Stimulated activated CD8-positive, alpha-beta memory T cell treated with anti-CD3 and anti-CD28 coated beads, Interleukin-4, amount 100 ng/mL, for 4 hours (primary cell): ENCODE results near the gene TSC2.
"Not testable (repeated sequence)": the region's sequence is repeated elsewhere in the genome, so short reads cannot be mapped to it uniquely, and the experiment has no call there.

Experiments used
- DNase-seq, 2 donors: peaks; one replicate each; pipeline ENCODE4 v3.0.0-alpha.2; 2020; ENCODE audit warnings: low read depth in 2 of 2, low spot score in 1 of 2

Gene TSC2

DNA sequence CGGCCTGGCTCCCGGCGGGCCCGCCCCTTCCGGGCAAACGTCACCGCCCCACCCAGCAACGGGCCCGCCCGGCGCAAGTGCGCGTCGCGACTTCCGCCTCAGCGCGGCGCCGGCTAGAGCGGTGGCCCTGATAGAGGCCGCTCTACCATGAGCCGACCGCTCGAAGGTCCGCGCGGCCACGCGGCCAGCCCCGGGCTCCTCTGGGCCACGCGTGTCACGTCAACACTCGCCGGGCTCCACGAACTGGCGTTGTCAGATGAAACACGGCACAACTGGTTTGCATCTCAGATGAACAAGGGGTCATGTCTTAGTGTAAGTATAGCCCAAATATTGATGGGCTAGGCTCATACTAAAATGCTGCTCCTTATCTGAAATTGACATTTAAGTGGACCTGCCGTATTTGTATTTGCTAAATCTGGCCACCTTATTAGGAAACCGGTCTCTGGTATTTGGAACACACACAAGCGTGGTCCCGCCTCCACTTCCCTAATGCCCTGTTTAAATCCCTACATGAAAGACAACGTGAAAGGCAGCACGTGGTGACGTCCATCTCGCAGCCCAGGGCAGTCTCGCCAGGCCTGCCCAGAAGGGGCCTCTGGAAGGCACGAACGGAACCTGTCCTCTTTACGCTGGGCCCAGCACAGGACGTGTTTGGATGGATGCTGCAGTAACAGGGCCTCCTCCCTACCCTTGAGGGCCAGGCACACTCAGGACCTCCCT, 37.8 kb upstream of the TSC2 start, which contains the start of gene ZNF598:
Gene ZNF598, minus strand, starts transcription at position 31 of the 720 bp plus-strand sequence.
- peak; percentile 47 to 58 for DNase-seq

DNA sequence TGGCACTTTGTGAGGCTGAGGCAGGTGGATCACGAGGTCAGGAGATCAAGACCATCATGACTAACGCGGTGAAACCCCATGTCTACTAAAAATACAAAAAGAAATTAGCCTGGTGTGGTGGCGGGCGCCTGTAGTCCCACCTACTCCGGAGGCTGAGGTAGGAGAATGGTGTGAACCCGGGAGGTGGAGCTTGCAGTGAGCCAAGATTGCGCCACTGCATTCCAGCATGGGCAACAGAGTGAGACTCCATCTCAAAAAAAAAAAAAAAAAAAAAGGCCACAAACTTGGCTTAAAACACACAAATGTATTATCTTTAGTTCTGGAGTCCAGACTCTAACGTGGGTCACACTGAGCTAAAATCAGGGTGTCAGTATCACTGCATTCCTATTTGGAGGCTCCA, 36.1 kb upstream of the TSC2 start:
- not testable (repeated sequence) for DNase-seq

DNA sequence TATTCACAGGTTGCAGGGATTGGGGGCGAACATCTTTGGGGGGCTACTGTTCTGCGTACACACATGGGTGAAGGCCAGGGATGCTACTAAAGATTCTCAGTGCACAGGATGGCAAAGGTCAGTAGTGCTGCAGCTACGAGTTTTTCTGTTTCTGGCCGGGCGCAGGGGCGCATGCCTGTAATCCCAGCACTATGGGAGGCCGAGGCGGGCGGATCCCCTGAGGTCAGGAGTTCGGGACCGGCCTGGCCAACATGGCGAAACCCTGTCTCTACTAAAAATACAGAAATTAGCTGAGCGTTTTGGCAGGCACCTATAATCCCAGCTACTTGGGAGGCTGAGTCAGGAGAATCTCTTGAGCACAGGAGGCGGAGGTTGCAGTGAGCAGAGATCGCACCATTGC, 34.3 kb upstream of the TSC2 start:
- DNase-seq = no peak

DNA sequence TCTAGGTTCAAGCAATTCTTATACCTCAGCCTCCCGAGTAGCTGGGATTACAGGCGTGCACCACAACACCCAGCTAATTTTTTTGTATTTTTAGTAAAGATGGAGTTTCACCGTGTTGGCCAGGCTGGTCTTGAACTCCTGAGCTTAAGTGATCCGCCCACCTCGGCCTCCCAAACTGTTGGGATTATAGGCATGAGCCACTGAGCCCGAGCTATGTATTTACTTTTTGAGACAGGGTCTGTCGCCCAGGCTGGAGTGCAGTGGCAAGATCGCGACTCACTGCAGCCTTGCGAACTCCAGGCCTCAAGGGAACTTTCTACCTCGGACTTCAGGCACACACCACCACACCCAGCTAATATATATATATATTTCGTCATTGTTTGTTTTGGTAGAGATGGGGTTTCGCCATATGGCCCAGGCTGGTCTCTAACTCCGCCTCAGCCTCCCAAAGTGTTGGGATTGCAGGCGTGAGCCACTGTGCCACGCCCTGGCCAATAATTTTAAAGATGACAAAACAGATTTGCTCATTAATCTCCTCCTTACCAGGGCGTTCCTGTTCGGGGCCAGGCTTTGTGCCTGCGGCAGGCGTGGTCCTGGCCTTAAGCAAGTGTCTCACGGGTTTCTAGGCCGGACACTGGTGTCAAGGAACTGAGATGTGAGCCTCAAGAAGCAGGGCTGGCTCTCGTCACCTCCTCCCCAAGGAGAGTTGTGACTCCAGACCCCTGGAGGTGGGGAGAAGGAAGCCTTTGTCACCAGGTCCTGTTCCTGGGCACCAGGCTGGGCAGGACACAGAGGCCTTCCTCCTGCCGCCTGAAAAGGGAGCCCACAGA, 32.5 kb upstream of the TSC2 start:
- no peak for DNase-seq

DNA sequence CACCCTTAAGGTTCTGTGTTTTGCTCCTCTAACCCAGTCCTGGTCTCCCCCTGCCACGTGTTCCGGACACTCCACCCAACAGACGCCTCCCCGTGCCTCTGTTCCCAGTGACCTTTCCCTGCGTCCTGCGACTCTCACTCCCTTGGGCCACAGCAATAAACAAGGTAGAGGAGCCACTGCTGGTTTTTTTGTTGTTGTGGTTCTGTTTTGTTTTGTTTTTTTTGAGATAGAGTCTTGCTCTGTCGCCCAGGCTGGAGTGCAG, 31.9 kb upstream of the TSC2 start:
- DNase-seq = no peak

DNA sequence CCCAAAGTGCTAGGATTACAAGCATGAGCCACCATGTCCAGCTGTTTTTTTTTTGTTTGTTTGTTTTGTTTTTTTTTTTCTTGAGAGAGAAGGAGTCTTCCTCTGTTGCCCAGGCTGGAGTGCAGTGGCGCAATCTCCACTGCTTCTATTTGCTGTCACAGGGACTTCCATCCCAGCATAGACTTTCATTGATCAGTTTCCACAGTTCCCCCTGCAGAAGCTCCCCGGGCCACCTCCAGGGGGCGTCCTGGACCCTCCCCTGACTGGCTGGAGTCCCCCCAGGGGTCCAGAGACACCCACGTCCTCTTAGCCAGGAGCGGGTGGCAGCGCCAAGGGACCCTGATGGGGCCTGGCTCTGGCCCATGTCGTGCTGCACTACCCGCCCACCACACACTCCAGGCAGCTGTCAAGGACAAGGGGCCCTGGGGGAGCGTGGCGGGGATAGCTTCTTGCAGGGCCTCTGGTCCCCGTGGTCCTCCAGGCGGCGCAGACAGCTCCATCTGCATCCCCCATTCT, 31.3 kb upstream of the TSC2 start:
- no peak for DNase-seq

DNA sequence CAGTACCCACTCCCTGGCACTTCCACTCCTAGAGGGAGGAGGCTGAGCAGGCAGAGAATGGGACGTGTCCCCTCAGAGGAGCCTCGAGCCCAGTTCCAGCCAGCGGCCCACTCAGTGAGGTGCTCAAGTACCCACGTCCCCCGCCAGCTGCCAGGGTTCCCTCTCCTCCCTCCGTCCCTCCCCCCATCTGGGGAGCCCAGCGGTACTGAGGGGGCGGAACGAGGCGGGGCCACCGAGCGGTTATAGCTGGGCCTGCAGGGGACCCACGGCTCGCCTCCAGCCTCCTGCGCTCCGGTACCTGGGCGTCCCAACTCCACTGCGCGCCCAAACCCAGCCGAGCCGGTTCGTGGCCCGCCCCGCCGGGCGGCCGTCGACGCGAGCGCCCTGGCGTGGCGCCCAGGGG, 28.3 kb upstream of the TSC2 start, which contains the start of gene NPW:
Gene NPW, plus strand, starts transcription at position 268 of the 403 bp plus-strand sequence.
- DNase-seq = no peak

DNA sequence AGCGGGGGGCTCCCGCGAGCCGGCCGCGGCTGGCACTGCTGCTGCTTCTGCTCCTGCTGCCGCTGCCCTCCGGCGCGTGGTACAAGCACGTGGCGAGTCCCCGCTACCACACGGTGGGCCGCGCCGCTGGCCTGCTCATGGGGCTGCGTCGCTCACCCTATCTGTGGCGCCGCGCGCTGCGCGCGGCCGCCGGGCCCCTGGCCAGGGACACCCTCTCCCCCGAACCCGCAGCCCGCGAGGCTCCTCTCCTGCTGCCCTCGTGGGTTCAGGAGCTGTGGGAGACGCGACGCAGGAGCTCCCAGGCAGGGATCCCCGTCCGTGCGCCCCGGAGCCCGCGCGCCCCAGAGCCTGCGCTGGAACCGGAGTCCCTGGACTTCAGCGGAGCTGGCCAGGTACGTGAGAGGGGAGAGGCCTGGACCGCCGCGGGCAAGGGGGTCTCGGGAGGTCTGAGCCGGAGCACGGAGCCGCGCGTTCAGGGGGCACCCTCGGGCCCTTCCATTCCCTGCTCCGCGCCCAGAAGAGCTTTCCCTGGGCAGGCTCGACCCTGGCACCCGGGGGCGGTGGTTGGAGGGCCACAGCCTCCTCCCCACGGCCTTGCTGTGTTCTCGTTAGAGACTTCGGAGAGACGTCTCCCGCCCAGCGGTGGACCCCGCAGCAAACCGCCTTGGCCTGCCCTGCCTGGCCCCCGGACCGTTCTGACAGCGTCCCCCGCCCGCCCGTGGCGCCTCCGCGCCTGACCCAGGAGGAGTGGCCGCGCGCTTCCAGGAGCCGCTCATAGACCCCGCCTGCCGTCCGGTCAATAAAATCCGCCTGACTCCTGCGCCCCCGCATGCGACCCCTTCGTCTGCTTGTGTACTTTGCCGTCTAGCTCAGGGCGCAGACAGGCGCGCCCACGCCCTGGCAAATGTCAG, 27.6 kb upstream of the TSC2 start:
- DNase-seq = no peak

DNA sequence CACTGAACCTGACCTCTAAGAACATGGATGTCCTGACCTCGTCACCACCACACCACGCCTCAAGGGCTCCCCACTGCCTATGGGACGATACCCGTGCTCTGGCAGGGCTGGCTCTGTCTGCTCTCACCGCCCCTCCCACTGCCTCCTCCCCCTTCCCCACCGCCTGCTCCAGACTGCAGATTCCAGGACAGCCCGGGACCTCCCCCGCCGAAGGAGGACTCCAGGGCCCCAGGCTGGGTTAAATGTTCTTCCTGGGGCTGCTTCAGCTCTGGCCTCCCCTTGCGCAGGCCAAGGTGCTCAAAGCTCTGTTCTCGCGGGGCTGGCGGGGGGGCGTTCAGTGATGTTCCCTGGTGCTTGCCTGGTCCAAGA, 25.1 kb upstream of the TSC2 start:
- DNase-seq = no peak

DNA sequence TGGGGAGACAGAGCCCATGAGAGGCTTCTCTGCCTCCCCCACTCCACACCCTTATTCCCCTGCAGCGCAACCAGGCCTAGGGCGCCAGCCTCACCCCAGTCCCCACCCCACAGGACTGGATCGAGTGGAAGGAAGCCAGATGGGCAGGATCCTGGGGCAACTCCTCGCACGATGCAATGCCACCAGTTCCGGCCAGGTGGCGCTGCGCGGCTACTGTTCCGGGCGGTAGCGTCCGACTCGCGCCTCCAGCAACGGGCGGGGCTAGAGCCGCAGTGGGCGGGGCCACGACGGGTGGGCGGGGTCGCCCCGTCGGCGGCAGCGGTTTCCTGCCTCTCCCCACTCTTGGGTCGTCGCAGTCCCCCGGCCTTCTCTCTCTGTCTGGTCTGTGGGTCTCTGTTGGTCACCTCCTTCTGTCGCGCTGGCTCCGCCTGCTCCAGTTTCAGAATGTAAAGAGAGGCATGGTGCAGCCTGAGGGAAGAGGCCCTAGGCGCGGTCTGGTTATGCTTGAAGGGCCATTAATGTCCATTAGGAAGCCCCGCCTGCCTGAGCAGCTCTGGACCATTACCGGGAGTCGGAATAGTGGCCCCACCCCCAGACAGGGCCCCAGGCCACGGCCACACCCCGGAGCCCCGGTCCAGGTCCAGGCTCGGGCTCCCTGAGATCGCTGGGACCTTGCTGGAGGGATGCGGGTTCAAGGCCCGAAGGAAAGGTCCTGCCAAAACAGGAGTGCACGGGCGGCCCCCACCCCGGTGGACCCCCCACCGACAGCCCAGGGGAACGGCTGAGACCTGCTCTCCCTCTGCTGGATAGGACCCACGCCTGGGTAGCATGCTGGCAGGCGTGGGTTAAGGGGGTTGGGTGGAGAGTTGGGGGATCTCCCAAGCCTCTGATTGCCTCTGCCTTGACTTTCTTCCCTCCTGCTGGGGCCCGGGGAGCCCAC, 24.4 kb upstream of the TSC2 start:
- peak; percentile 89 to 93 for DNase-seq

DNA sequence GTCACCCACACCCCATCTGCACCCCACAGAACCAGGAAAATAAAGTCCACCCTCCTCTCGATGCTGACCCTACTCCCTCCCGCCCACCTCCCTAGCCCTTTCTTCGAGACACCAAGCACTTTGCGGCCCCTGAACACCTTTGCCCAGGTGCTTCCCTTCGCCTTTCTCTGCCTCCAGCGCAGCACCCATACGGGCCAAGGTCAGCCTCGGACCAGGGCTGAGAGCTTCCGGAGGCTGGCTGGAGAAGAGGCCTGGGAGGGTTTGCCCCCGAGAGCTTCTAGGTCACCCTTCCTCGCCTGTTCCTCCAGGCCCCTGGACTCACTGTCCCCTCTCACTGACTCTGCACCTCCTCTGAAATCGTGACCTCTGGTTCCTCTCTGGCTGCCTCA, 23.8 kb upstream of the TSC2 start:
- DNase-seq = no peak

DNA sequence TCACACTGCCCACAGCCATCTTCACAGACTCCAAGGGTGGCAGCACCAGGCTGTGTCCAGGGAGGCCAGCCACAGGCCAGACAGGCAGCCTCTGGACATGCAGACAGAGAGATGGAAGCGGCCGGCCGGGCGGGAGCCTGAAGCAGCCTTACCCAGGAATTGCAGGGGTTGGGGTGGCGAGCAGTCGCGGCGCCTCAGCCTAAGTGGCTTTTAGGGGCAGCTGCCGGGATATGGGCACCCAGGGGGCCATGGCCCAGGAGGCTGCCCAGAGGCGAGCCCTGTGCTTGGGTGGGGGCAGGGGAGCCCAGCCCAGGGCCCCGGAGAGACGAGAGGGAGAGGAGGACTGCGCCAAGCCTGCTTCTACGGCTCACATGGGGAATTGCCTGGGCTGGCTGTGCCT, 22.5 kb upstream of the TSC2 start:
- no peak for DNase-seq

DNA sequence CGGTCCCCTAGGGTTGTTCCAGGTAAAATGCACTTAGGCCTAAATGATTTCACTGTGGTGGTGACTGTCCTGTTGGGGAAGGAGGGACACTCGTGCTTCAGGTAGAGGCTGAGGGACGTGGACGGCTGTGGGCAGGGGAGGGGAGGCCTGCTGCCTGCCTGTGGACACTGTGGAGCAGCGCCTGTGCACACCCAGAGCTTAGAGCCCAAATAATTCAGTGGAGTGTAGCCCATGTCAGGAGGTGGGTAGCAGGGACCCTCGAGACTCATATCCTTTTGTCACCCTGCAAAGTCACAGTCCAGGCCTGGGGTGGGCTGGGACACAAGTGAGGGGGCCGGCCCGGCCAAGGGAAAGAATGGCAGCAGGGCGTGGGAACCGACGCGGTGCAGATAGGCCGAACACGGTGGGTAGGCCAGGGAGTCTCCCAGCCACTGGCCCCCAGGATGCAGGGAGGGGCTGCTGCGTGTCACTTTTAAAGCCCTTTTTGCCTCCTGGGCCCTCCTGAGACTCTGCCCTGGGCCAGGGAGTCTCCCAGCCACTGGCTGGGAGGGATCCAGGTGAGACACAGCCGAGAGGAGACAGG, 21.8 kb upstream of the TSC2 start:
- DNase-seq = no peak

DNA sequence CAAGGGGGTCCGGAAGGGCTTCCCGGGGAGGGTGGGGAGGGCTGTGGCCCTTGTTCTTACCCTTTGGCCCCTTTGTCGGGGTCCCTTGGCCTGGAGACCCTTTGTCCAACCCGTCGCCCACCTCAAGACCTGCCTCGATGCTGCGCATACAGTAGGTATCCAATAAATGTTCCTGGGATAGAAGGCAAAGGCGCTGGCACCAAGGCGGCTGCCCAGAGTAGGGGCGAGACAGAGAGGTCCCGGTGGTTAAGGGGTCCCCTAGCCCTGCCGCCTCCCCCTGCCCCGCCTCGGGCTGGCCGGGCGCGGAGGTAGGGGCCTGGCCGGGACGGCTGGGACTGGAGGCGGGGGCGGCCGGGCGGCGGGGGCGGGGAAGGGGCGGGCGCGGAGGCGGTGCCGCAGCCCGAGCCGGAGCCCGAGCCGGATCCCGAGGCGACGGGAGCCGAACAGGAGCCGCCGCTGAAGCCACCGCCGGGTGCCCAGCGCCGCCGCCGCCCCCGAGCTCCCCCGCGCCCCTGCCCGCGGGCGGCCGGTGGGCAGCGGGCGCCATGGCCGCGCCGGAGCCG, 21.2 kb upstream of the TSC2 start, which contains the start of gene NHERF2:
Gene NHERF2, plus strand, starts transcription at position 442 of the 563 bp plus-strand sequence. Its CDS starts 104 bp downstream, at position 546.
- no peak for DNase-seq

DNA sequence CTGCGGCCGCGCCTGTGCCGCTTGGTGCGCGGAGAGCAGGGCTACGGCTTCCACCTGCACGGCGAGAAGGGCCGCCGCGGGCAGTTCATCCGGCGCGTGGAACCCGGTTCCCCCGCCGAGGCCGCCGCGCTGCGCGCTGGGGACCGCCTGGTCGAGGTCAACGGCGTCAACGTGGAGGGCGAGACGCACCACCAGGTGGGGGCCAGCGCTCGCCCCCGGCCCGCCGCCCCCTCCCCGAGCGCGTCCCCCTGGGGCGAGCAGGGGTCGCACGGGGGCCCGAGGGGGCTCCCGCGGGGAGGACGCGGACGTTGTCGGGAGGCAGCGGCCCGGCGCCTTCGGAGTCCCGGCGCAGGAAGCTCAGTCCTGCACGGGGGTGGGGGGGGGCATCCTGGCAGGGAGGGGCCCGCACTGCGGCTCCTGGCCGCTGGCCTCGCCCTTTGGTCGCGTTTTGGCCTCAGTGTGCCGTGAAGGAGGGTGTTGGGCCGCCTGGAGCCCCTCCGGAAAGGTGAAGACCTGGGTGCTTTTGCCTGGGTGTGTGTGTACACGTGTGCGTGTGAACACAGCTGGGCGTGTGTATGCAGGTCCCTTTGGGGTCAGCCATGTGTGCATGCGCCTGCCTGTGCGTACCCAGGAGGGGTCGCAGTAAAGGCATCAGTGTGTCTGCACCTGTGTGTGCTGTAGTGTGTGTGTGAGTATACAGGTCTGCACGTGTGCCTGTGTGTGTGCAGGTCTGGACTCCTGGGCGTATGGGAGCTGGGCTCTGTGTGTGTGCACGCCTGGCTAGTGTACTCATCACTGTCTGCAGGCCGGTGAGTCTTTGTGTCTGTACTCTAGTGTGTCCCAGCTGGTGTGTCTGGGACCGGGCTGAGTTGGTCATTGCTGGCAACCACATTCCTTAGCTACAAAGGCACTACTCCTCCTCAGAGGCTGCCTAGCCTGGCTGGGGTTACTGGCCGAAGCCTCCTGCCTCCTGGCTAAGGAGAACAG, 20.5 kb upstream of the TSC2 start:
- DNase-seq = no peak

DNA sequence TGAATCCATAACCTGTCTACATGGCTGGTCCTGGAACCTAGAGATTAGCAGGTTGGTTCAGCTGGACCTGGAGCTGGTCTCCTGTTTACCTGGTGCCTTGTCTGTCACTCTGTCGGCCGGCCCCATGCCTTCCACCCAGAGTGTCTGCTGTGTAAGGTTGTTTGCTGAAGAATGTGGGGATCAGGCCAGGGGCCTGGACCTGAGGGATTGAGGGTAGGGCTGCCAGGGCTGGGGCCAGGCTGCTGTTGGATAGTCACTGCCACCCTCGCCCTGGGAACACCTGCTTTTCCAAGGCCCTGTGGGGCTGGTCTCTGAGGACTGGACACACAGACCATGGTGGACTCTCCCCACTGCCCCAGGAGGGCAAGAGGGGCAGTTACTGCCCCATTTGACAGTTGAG, 19.6 kb upstream of the TSC2 start:
- DNase-seq = no peak

DNA sequence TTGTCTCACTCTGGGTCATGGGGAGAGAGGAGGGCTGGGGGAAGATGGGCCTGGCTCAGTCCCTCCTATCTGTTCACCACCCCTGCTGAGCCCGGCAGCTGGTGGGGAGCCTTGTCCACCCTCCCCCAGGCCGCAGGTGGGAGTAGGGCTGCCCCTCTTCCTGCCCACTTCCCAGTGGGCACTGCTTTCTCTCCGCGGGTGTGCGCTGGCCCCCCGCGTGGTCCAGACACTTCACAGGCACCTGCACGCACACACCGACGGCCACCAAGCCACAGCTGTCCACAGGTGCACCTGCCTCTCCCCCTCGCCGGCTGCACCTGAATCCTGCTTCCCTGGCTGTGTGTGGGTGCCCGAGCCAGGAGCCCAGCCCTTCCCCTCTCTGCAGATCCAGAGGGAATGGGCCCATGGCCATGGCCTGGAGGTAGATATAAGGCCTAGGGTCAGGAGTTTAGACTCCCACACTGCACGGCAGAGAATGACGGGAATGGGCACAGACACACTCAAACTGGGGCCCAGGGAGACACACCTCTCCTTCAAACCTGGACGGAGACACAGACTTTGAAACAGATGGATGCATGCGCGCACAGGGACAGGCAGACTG, 19.1 kb upstream of the TSC2 start:
- no peak for DNase-seq

DNA sequence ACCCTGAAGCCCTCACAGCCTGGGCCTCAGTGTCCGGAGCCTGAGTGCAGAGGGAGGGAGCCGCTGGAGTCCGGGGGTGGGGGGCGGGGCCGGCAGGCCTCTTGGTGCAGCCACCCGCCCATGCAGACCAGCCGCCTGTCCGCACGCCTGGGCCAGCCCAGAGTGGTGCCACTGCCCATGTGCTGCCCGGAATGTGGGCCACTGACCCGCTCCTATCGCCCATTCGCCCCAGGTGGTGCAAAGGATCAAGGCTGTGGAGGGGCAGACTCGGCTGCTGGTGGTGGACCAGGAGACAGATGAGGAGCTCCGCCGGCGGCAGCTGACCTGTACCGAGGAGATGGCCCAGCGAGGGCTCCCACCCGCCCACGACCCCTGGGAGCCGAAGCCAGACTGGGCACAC, 18.4 kb upstream of the TSC2 start:
- no peak for DNase-seq
